PC-9 (cell line): Measurements from ENCODE around the gene ZNF234.

Experiments
- EZH2 ChIP-seq: fragments of 200-600 bp; sonication (generic); IDR thresholded peaks from 2 replicates; pipeline ENCODE4 v1.8.0; 2017; ENCODE audit warnings: antibody characterized with exemption, low read depth
- TF ChIP-seq, protein P1 (sequence below): fragments of 200-600 bp; sonication (generic); conservative IDR thresholded peaks from 2 replicates; pipeline ENCODE4 v1.6.1; 2017; ENCODE audit warnings: mixed run types, antibody characterized with exemption, mild to moderate bottlenecking, moderate library complexity

DNA sequence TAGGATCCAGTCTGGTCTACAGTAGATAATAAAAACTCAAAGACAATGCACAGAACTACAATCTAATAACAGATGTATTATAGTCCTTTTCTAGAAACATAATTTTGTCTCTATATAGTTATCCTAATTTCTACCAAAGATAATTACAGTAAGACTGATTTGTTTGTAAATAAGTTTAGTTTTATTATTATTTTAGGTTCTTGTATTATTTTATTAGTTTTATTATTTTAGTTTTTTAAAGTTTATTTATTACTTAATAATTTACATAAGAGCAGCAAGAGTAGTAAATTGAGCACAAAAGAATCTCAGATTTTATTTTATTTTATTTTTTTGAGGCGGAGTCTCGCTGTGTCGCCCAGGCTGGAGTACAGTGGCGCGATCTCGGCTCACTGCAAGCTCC is 48.7 kb downstream of the ZNF234 start:
- TF ChIP-seq, protein P1, sequence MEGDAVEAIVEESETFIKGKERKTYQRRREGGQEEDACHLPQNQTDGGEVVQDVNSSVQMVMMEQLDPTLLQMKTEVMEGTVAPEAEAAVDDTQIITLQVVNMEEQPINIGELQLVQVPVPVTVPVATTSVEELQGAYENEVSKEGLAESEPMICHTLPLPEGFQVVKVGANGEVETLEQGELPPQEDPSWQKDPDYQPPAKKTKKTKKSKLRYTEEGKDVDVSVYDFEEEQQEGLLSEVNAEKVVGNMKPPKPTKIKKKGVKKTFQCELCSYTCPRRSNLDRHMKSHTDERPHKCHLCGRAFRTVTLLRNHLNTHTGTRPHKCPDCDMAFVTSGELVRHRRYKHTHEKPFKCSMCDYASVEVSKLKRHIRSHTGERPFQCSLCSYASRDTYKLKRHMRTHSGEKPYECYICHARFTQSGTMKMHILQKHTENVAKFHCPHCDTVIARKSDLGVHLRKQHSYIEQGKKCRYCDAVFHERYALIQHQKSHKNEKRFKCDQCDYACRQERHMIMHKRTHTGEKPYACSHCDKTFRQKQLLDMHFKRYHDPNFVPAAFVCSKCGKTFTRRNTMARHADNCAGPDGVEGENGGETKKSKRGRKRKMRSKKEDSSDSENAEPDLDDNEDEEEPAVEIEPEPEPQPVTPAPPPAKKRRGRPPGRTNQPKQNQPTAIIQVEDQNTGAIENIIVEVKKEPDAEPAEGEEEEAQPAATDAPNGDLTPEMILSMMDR, result no peak
- TF ChIP-seq EZH2, result no peak
